Ecto neural progenitor cell (in vitro differentiated cells): ENCODE data around the gene GPS2.

Source experiments
- DNase-seq: peaks from one replicate; pipeline ENCODE4 v3.0.0-alpha.2; 2018; ENCODE audit warnings: low spot score

The GPS2 gene

DNA sequence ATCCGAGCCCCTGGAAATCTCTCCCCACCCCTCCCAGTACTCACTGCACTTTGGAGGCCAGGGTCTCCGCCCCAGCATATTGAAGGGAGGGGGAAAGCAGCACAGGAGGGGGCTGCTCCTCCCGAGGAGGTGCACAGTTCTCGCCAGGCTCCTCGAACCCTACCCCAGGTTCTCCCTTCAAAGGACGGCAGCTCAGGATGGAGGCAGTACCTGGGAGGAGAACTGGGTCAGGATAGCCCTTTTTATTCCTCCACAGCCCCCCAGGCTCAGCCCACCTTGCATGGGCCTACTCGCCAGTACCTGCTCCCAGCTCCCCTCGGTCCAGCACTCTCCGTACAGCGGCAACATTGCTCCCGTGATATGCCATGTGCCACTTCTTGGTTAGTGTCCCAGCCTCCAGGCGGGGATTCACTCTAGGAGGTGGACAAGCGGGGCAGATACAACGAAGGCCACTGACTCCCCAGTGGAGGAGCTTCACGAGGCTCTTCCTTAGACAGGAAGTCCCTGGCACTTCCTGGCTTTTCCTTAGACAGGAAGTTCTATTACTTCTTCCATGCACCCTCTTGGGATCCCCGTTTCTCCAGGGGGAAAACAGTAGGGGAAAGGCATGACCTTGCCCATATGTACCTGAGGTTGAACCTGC is 2.1 kb upstream of the GPS2 start:
- DNase-seq, result no peak

DNA sequence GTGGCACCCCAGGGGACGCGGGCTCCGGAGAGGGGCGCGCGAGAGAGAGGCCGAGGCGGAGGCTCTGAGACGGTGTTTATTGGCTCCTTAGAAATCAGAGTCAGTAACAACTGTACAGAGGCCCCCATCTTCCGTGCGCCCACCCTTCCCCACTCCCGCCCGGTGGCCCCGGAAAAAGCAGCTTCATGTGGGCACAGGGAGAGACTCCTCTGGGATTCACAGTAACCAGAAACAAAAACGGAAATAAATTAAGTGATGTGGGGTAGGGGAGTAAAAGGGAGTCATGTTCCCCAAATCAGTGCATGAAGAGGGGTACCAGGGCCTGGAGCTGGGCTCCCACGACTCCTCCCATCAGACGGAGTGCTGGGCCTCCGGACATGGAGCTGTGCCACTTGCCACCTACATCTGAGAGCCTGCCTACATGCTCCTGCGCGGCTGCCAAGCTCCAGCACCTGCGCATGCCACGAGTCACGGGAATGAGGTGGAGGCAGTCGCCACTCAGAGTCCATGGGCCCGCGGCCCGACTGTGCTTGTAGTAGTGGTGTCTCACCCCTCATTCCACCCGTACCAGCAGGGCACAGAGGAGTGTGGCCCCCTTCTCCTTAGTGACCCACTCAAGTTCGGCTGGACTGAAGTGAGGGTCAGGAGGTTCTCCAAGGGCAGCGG is 543 bp upstream of the GPS2 start:
- DNase-seq, result no peak

DNA sequence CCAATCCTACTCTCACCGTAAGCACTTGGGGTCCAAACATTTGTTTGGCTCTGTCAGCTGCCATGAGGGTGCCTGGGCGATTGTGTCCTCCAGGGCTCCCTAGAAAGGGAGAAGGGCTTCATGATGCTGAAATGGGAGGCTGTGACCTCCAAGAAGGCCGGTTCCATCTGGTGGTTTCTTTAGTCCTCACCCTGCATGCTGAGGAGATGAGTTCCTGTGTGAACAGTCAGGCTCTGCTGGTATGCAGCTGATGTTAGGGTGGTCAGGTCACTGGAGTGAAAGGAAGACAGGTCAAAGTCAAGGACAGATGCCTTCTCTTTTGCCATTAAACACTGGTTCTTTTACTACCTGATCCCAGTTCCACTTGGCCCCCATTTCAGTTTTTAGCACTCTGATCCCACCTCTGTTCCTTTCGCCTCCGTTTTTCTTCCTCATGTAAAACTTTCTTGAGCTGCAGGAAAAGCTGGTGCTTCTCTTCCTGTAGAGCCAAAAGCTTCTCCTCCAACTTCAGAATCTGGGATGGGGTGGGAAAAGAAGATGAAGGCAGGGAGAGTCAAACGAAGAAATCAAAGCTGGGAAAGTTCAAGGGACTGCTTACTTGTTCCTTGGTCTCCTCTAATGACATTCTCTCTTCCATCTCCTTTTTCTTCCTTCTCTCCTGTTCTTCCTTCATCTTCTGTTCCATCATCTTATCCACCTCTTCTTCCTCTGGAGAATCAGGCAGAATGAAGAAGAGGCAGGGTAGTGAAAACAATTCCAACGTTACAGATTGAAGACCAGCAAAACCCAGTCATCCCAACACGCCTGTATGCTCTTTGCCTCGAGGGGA is 1.1 kb downstream of the GPS2 start:
- no peak for DNase-seq

DNA sequence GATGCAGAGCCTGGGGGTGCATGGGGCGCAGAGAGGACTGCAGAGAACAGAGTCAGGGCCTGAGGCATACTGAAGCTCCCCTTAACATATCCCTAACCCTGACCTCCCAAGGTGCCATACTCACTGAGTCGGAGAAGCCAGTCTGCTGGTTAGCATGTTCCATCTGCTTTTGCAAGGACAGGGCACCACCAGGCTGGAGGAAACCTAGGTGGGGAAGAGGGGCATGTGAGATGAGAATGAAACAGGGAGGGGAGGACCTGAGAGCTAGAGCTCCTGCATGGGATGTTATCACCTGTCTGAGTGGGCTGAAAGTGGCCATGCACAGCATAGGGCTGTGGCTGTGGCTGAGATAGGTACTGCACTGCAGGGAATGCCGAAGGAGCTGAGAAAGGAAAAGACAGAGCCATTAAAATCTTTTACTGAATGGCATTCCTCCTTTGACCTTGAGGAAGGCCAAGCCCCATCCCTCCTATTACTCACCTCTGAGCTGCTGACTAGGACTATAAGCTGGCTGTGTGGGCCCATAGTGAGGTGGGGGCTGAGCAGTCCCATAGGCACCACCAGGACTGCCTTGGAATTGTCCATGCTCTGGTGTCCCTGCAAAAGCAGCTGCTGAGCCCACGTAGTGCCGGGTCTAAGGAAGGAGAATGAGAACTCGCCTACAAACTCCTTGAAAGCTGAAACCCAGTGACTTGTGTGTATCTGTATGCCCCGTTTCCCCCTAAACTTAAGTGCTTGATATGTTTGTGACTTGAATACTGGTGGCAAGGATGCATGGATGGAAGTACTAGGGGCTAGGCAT is 1.9 kb downstream of the GPS2 start:
- DNase-seq, result no peak

- DNase-seq, result no peak
Observed at GRCh38 chr17:7312432-7313087, 2.6 kb downstream of the GPS2 start.

GRCh38 chr17:7311110-7311705 is 4.0 kb downstream of the GPS2 start:
- no peak for DNase-seq

DNA sequence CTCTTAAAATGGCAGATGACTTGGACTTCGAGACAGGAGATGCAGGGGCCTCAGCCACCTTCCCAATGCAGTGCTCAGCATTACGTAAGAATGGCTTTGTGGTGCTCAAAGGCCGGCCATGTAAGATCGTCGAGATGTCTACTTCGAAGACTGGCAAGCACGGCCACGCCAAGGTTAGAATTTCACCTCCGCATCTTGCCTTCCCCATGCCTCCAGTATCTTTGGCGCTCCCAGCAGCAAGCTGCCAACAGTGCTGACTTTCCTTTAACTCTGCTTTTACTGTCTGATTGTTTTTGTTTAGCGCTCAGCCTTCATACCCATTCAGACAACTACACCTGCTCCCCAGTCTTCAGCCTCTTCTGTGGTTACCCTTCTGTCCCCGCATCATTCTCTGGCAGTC is 5.5 kb downstream of the GPS2 start:
- DNase-seq, result no peak

- DNase-seq, result peak; percentile 84
Observed at GRCh38 chr17:7308625-7309433, 6.3 kb downstream of the GPS2 start.

DNA sequence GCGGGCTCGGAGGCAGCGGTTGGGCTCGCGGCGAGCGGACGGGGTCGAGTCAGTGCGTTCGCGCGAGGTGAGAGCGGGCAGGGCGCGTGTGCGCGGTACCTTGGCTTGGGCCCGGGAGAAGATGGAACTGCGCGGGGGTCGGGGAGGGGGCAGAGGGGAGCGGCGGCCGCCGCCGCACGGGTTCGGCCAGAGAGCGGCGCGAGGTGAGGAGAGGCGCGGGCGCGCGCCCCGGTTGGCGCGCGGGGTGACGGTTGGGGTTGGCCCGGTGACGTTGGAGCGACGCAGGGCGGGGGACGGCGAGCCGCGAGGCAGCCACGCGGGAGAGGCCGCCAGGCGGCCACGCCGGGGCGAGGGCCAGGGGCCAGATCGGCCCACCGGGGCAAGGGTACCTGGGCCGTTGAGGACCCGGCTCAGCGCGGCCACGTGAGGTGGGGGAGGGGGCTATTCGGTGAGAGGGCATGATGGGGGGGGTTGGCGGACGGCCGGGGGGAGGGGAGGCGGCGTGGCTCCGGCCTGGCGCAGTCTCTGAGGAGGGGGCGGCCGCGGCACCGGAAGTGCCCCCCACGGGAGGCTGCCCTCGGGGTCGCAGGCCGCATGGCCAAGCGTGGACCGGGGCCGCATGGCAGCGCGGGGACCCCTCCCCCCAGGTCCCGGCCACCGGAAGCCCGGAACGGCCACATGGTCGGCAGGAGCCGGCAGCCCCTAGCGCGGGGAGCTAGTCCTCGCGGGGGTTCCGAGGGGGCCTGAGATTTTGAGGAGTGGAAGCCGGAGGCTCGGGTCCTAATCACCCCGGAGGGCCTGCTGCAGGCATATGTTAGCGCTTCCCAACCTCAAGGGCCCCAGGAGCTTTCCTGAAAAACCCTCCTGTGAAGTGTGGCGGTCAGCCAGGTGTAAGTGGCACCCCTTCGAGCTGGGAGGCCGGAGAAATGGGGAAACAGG is 7.2 kb downstream of the GPS2 start:
- peak; percentile 73 for DNase-seq

GRCh38 chr17:7306911-7307685 is 8.1 kb downstream of the GPS2 start, which contains the start of gene EIF5A:
EIF5A (plus strand) TSS chr17:7307628; CDS start chr17:7309636, 2,008 bp downstream.
- peak; percentile 100 for DNase-seq

- DNase-seq, result no peak
Observed at GRCh38 chr17:7304179-7304578, 11.0 kb downstream of the GPS2 start.

GRCh38 chr17:7296189-7296861 is 18.8 kb downstream of the GPS2 start:
- peak; percentile 96 for DNase-seq

DNA sequence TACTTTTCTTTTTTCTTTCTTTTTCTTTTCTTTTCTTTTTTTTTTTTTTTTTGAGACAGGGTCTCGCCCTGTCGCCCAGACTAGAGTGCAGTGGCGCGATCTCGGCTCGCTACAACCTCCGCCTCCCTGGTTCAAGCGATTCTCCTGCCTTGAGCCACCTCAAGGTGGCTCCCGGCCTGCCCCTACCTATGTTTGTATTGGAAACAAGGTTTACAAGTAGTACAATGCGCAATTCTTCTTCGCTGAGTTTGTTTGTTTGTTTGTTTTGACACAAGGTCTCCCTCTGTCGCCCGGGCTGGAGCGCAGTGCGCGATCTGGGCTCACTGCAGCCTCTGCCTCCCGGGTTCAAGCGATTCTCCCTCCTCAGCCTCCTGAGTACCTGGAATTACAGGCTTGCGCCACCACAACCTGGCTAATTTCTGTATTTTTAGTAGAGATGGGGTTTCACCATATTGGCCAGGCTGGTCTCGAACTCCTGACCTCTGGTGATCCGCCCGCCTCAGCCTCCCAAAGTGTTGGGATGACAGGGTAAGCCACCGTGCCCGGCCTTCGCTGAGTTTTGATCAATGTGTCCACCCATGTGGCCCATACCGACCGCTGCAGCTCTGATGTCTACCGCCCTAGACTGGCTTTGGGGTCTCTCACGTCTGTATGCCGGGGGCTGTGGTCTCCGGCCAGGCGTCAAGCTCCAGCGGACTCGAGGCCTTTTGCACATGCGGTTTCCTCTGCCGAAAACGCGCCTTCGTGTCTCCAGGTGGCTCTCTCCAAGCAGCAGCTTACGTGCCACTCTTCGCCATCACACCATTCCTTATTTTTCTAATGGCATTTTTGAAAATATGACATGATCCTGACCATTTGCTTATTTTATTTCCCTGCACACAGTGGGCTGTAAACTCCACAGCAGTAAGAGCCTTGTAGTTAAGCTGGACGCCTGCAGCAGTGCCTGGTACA is 19.7 kb downstream of the GPS2 start:
- DNase-seq, result no peak

GRCh38 chr17:7294614-7295153 is 20.5 kb downstream of the GPS2 start, which contains the start of gene YBX2:
YBX2 (minus strand) TSS chr17:7294639; CDS start chr17:7294500, 139 bp downstream.
- peak; percentile 96 for DNase-seq

- peak; percentile 79 for DNase-seq
Observed at GRCh38 chr17:7293816-7294613, 21.1 kb downstream of the GPS2 start.
